GM10847 (cell line): ENCODE data around the gene MAPK8IP1.

Experiments
- POLR2A ChIP-seq: IDR thresholded peaks from 2 replicates; pipeline ENCODE4 v1.6.1; 2011; ENCODE audit not compliant: insufficient read length; ENCODE audit errors: extremely low read depth

Gene MAPK8IP1

DNA sequence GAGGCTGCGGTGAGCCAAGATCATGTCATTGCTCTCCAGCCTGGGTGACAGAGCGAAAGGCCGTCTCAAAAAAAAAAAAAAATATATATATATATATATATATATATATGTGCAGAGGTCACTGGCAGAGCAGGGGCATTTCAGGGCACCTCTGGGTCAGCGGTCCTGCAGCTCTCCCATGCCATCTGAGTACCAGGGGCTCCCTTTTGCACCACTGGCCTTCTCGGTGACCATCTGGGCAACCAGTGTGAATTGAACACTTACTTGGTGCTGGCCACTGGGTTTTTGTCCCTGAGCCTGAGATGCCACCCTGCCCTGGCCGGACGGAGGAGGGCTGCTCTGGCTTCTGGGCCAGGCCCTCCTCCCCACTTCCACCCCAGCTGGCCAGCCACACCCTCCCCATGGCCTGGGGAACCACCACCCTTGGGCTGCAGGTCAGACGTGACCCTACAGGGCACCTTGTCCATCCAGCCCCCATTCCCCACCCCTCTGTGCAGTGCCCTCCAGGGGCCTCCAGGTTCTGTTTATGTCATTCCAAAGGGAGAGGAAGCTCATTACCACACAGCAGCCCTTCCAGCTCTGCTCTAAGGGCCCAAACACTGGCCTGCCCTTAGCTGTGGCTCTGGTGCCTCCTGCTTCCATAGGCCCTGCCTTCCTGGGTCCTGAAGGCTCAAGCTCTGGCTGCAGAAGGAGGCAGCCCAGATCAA is 10.3 kb downstream of the MAPK8IP1 start:
- no peak for TF ChIP-seq POLR2A

GRCh38 chr11:45896422-45896984 is 11.1 kb downstream of the MAPK8IP1 start:
- TF ChIP-seq POLR2A: no peak

GRCh38 chr11:45897556-45897955 is 12.1 kb downstream of the MAPK8IP1 start:
- no peak for TF ChIP-seq POLR2A

- TF ChIP-seq POLR2A: no peak
These were observed 13.6 kb downstream of the MAPK8IP1 start for GRCh38 chr11:45899086-45899447.

- no peak for TF ChIP-seq POLR2A
These were observed 14.2 kb downstream of the MAPK8IP1 start for GRCh38 chr11:45899448-45900174.

GRCh38 chr11:45900916-45901617 is 15.6 kb downstream of the MAPK8IP1 start:
- no peak for TF ChIP-seq POLR2A

DNA sequence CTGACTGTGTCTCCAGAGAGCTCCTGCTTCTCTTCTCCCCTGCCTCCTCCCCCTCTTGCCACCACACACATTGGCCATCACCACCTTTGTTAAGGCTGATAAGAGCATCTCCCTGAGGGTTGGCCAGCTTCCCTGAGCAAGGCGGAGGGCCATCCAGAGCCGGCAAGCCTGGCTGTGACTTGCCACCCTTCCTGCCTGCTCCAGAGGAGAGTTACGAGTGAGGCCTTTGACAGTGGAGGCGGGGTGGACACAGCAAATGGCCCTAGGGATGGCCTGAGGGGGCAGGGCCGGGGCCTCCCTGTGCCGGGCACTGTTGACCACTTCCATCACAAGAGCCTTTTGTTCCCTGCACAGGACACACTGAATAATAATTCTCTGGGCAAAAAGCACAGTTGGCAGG is 16.2 kb downstream of the MAPK8IP1 start:
- no peak for TF ChIP-seq POLR2A

DNA sequence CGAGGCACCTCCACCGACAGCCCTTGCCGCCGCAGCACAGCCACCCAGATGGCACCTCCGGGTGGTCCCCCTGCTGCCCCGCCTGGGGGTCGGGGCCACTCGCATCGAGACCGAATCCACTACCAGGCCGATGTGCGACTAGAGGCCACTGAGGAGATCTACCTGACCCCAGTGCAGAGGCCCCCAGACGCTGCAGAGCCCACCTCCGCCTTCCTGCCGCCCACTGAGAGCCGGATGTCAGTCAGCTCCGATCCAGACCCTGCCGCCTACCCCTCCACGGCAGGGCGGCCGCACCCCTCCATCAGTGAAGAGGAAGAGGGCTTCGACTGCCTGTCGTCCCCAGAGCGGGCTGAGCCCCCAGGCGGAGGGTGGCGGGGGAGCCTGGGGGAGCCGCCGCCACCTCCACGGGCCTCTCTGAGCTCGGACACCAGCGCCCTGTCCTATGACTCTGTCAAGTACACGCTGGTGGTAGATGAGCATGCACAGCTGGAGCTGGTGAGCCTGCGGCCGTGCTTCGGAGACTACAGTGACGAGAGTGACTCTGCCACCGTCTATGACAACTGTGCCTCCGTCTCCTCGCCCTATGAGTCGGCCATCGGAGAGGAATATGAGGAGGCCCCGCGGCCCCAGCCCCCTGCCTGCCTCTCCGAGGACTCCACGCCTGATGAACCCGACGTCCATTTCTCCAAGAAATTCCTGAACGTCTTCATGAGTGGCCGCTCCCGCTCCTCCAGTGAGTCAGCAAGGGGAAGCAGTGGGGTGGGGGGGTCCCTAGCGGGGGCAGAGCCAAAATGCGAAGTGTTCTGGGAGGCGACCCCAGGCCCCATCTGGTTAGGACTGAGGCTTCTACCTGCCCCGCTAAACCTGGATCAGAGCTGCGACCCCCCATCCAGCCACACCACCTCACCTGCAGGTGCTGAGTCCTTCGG is 17.3 kb downstream of the MAPK8IP1 start:
- TF ChIP-seq POLR2A: no peak

- no peak for TF ChIP-seq POLR2A
These were observed 19.0 kb downstream of the MAPK8IP1 start for GRCh38 chr11:45904309-45904915.

DNA sequence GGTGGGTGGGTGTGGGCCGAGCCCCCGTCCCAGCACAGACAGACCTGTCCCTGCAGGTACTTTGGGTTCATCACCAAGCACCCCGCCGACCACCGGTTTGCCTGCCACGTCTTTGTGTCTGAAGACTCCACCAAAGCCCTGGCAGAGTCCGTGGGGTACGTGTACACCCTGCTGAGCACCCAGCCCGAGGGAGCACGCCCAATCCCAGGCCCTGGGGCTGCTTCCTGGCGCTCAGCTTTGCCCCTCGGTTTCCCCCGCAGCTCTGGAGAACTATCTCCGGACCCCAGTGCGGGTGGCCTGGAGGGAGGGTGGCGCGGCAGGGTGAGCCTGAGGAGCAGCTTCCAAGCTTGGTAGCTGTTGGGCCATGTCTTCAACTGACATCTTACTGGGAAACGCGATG is 19.6 kb downstream of the MAPK8IP1 start:
- TF ChIP-seq POLR2A: no peak

- no peak for TF ChIP-seq POLR2A
These were observed 20.7 kb downstream of the MAPK8IP1 start for GRCh38 chr11:45906096-45906682.

DNA sequence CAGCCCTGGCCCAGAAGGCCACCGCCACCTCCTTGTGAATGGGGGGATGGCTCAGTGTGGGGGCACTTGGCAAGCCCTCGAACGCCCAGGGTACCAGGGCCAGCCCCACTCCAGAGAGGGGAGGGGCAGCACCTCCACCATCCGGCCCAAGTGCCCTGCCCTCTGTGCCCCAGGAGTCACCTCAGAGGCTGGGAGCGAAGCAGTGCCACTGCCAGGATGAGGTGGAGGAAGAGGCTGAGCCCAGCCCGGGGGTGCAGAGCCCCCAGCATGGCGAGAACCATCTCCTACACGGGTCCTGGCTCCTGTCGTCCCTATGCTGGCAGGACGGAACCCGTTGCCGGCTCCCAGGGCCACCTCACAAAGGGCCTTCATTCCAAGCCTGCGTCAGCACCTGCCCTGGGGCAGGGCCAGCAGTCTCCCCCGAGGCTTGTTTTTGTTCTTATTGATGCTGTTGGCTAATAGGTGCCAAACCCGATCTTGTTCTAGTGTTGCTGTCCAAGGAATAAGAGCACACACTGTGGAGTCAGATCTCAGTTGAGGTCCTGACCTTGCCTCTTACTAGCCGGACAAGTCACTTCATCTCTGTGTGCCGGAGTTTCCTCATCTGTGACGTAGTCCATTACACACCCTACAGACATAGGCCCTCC is 21.6 kb downstream of the MAPK8IP1 start, which contains the start of gene FREY1:
TSS of gene FREY1 (minus strand) at position 307 of the 647 bp plus-strand sequence. CDS start at position 281, 26 bp downstream.
- no peak for TF ChIP-seq POLR2A

- no peak for TF ChIP-seq POLR2A
These were observed 22.5 kb downstream of the MAPK8IP1 start for GRCh38 chr11:45907911-45908370.
